IPS-11a (cell line): ENCODE results near the gene SARM1.
"Not testable (repeated sequence)": the region's sequence is repeated elsewhere in the genome, so short reads cannot be mapped to it uniquely, and the experiment has no call there.

ENCODE experiments used
- H3K4me3 ChIP-seq: one replicate; pipeline ENCODE4 v1.5.1; 2013; ENCODE audit warnings: low read depth, low read length, control low read depth

SARM1 gene

GRCh38 chr17:28413804-28414203 lies 42.3 kb downstream of the SARM1 start:
- no peak overlapping the region for H3K4me3 ChIP-seq

- no peak overlapping the region for H3K4me3 ChIP-seq
Observed at GRCh38 chr17:28415886-28416285, 44.4 kb downstream of the SARM1 start.

DNA sequence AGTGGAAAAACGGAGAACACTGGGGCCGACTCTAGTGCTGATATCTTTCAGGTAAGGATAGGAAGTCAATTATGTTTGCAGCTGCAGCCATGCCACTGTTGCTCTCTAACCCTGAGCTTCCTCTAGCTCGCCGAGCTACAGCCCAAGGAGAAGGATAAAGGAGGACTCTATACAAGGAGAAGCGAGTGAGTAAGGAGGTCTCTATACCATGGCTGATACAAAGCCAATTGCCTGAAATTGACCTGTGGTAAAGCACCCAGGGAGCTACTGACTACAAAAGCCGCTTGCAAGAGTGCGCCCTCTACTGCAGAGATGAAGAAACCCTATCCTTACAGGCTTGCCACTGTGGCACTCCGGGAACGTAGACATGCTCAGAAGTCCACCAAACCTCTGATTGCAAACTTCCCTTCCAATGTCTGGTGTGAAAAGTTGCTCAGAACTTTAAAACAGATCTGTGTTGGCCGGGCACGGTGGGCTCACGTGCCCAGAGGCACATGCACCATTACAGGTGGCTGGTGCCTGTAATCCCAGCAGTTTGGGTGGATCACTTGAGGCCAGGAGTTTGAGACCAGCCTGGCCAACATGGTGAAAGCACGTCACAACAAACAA lies 45.3 kb downstream of the SARM1 start:
- H3K4me3 ChIP-seq: no peak overlapping the region

- H3K4me3 ChIP-seq: no peak overlapping the region
Observed at GRCh38 chr17:28421787-28422305, 50.4 kb downstream of the SARM1 start.

DNA sequence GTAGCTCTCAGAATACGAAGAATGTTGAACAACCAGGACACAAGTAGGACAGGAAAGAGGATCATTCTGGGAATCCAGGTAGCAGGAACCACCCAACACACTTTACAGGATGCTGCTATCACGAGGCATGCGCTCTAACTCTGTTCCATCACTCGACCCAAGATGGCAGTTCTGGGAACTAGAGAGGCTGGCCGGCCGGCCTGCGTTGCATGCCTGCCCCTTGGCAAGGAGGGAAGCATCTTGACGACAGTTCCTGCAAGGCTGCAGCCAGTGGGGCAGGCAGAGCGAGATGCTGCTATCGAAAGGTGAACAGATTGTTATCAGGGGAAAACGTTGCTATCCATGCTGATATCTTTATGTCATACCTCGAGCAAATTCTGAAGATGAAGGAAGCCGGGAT lies 53.7 kb downstream of the SARM1 start:
- H3K4me3 ChIP-seq: no peak overlapping the region

GRCh38 chr17:28426081-28426519 lies 54.6 kb downstream of the SARM1 start:
- H3K4me3 ChIP-seq: no peak overlapping the region

- no peak overlapping the region for H3K4me3 ChIP-seq
Observed at GRCh38 chr17:28427371-28427770, 55.9 kb downstream of the SARM1 start.

DNA sequence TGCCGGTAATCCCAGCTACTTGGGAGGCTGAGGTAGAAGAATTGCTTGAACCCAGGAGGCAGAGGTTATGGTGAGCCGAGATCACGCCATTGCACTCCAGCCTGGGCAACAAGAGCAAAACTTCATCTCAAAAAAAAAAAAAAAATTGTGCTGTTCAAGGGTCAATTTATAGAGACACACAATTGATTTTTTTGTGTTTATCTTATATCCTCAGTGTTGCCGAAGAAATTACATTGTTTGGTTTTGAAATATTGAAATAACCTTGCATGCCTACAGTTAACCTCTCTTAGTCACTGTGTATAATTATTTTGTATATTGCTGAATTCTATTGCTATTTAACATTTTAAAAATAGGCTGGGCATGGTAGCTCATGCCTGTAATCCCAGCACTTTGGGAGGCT lies 56.5 kb downstream of the SARM1 start:
- H3K4me3 ChIP-seq: not testable (repeated sequence)

DNA sequence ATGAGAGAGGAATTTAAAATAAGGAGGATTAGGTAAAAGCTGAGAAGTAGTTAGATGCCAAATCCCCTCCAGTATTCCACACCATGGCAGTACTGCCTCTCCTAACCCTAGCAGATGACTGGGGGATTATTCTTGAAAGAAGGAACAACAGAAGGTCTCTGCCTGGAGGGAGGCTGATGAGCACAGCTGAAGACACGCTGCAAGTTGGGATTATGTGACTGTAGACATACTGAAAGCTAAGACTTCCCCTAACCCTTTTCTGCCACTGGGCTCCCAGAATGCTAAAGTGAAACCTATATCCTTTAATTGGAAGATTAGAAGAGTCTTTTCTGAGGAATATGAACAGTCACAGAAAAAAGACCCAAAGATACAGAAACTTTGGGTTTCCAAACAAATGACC lies 62.2 kb downstream of the SARM1 start:
- no peak overlapping the region for H3K4me3 ChIP-seq

DNA sequence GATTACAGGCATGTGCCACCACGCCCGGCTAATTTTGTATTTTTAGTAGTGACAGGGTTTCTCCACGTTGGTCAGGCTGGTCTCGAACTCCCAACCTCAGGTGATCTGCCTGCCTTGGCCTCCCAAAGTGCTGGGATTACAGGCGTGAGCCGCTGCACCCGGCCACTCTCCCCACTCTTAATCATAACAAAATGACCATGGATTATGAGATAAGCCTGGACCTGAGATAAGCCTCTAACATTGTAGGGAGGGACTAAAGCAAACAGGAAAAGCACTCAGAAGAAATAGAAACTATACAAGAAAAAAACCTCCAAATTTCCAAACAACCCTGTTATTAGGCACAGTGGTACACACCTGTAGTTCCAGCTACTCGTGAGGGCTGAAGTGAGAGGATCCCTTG lies 62.8 kb downstream of the SARM1 start:
- H3K4me3 ChIP-seq: not testable (repeated sequence)

DNA sequence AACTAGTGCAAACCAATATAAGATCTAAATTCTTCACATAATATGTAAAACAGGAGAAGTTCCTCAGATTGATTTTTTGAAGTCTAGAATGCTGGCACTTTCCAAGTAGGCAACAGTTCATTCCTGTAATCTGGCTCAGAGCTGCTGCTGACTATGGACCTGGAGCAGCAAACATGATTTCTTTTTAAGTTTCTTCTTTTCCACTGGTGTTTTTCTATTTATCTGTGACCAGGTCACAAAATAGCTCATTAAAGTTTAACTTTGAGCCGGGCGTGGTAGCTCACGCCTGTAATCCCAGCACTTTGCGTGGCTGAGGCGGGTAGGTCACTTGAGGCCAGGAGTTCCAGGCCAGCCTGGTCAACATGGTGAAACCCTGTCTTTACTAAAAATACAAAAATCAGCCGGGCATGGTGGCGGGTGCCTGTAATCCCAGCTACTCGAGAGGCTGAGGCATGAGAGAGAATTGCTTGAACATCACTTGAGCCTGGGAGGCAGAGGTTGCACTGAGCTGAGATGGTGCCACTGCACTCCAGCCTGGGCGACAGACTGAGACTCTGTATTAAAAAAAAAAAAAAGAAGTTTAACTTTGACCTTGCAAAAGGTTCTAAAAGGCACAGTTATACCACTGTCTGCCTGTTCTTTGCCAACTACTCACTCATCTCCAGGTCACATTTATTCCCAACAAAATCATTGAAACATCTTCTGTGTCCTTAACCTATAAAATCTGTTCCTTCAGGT lies 72.6 kb downstream of the SARM1 start:
- H3K4me3 ChIP-seq: no peak overlapping the region

GRCh38 chr17:28446716-28447395 lies 75.4 kb downstream of the SARM1 start:
- no peak overlapping the region for H3K4me3 ChIP-seq

- no peak overlapping the region for H3K4me3 ChIP-seq
Observed at GRCh38 chr17:28447396-28447760, 75.9 kb downstream of the SARM1 start.

DNA sequence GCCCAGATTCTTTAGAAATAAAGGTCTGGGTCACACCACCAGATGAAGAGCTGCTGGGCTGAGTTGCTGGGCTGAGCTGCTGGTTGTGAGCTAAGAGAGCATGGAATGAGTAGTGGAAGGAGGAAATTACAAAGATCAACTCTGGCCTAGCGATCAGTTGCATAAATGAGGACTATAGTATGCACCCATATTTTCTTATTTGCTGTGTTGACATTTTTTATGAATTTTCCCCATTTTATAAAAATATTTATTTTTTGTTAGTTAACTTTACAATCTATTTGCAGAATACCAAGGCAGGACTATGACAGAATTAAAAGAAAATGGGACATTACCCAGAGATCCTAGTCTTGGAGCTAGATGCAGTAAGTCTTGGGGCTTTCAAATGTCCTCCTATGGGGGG lies 78.4 kb downstream of the SARM1 start:
- H3K4me3 ChIP-seq: no peak overlapping the region
